ENCODE measurements around the gene ACTL8. TPM values are rescaled to one million over a fixed set of nuclear protein-coding genes. Genes with fewer than 3 reads are reported as not detected.
"Not testable (repeated sequence)": the region's sequence is repeated elsewhere in the genome, so short reads cannot be mapped to it uniquely, and the experiment has no call there.

The ACTL8 gene
- total RNA-seq, 1 experiment from 2014 or later, result 1.5 TPM

- in situ Hi-C loops (cut with HindIII; ENCODE audit: low pct_unique_long_range_greater_than_20kb, low sequenced_read_pairs), result no loop called here
- no peak for DNase-seq (ENCODE audit: low read depth)
Observed at GRCh38 chr1:17732475-17732874, 22.7 kb upstream of the ACTL8 start.

- in situ Hi-C loops (cut with HindIII; ENCODE audit: low pct_unique_long_range_greater_than_20kb, low sequenced_read_pairs), result no loop called here
- DNase-seq (ENCODE audit: low read depth), result no peak
Observed at GRCh38 chr1:17733661-17734060, 21.5 kb upstream of the ACTL8 start.

GRCh38 chr1:17734609-17735008 is 20.5 kb upstream of the ACTL8 start:
- no peak for DNase-seq (ENCODE audit: low read depth)
- in situ Hi-C loops (cut with HindIII; ENCODE audit: low pct_unique_long_range_greater_than_20kb, low sequenced_read_pairs), result no loop called here

- in situ Hi-C loops (cut with HindIII; ENCODE audit: low pct_unique_long_range_greater_than_20kb, low sequenced_read_pairs), result no loop called here
- no peak for DNase-seq (ENCODE audit: low read depth)
Observed at GRCh38 chr1:17735348-17735747, 19.8 kb upstream of the ACTL8 start.

- no peak for DNase-seq (ENCODE audit: low read depth)
- in situ Hi-C loops (cut with HindIII; ENCODE audit: low pct_unique_long_range_greater_than_20kb, low sequenced_read_pairs), result no loop called here
Observed at GRCh38 chr1:17735793-17736192, 19.3 kb upstream of the ACTL8 start.

- in situ Hi-C loops (cut with HindIII; ENCODE audit: low pct_unique_long_range_greater_than_20kb, low sequenced_read_pairs), result no loop called here
- no peak for DNase-seq (ENCODE audit: low read depth)
Observed at GRCh38 chr1:17736625-17737024, 18.5 kb upstream of the ACTL8 start.

- in situ Hi-C loops (cut with HindIII; ENCODE audit: low pct_unique_long_range_greater_than_20kb, low sequenced_read_pairs), result no loop called here
- DNase-seq (ENCODE audit: low read depth), result no peak
Observed at GRCh38 chr1:17739050-17739449, 16.1 kb upstream of the ACTL8 start.

- no peak for DNase-seq (ENCODE audit: low read depth)
- in situ Hi-C loops (cut with HindIII; ENCODE audit: low pct_unique_long_range_greater_than_20kb, low sequenced_read_pairs), result no loop called here
Observed at GRCh38 chr1:17741052-17741451, 14.1 kb upstream of the ACTL8 start.

- in situ Hi-C loops (cut with HindIII; ENCODE audit: low pct_unique_long_range_greater_than_20kb, low sequenced_read_pairs), result no loop called here
- DNase-seq (ENCODE audit: low read depth), result no peak
Observed at GRCh38 chr1:17742583-17742982, 12.6 kb upstream of the ACTL8 start.

- no peak for DNase-seq (ENCODE audit: low read depth)
- in situ Hi-C loops (cut with HindIII; ENCODE audit: low pct_unique_long_range_greater_than_20kb, low sequenced_read_pairs), result no loop called here
Observed at GRCh38 chr1:17743008-17743647, 12.0 kb upstream of the ACTL8 start.

GRCh38 chr1:17743925-17744324 is 11.2 kb upstream of the ACTL8 start:
- no peak for DNase-seq (ENCODE audit: low read depth)
- in situ Hi-C loops (cut with HindIII; ENCODE audit: low pct_unique_long_range_greater_than_20kb, low sequenced_read_pairs), result no loop called here

- in situ Hi-C loops (cut with HindIII; ENCODE audit: low pct_unique_long_range_greater_than_20kb, low sequenced_read_pairs), result no loop called here
- DNase-seq (ENCODE audit: low read depth), result no peak
Observed at GRCh38 chr1:17744666-17745478, 10.3 kb upstream of the ACTL8 start.

- DNase-seq (ENCODE audit: low read depth), result no peak
- in situ Hi-C loops (cut with HindIII; ENCODE audit: low pct_unique_long_range_greater_than_20kb, low sequenced_read_pairs), result no loop called here
Observed at GRCh38 chr1:17745479-17745955, 9.6 kb upstream of the ACTL8 start.

- DNase-seq (ENCODE audit: low read depth); in situ Hi-C loops (cut with HindIII; ENCODE audit: low pct_unique_long_range_greater_than_20kb, low sequenced_read_pairs): not testable (repeated sequence)
Observed at GRCh38 chr1:17746281-17746680, 8.9 kb upstream of the ACTL8 start.

GRCh38 chr1:17746920-17747319 is 8.2 kb upstream of the ACTL8 start:
- in situ Hi-C loops (cut with HindIII; ENCODE audit: low pct_unique_long_range_greater_than_20kb, low sequenced_read_pairs), result no loop called here
- no peak for DNase-seq (ENCODE audit: low read depth)

- in situ Hi-C loops (cut with HindIII; ENCODE audit: low pct_unique_long_range_greater_than_20kb, low sequenced_read_pairs), result no loop called here
- no peak for DNase-seq (ENCODE audit: low read depth)
Observed at GRCh38 chr1:17750333-17750732, 4.8 kb upstream of the ACTL8 start.

GRCh38 chr1:17752356-17752755 is 2.8 kb upstream of the ACTL8 start:
- in situ Hi-C loops (cut with HindIII; ENCODE audit: low pct_unique_long_range_greater_than_20kb, low sequenced_read_pairs), result no loop called here

GRCh38 chr1:17757426-17757825 is 2.3 kb downstream of the ACTL8 start:
- in situ Hi-C loops (cut with HindIII; ENCODE audit: low pct_unique_long_range_greater_than_20kb, low sequenced_read_pairs), result no loop called here
- DNase-seq (ENCODE audit: low read depth), result no peak

More at GRCh38 chr1:17752356-17752755, 2.8 kb upstream of the ACTL8 start:
- DNase-seq (ENCODE audit: low read depth), result no peak

GRCh38 chr1:17759114-17759513 is 4.0 kb downstream of the ACTL8 start:
- peak; percentile 4 for DNase-seq (ENCODE audit: low read depth)
- in situ Hi-C loops (cut with HindIII; ENCODE audit: low pct_unique_long_range_greater_than_20kb, low sequenced_read_pairs), result no loop called here

- in situ Hi-C loops (cut with HindIII; ENCODE audit: low pct_unique_long_range_greater_than_20kb, low sequenced_read_pairs), result no loop called here
- DNase-seq (ENCODE audit: low read depth), result no peak
Observed at GRCh38 chr1:17762313-17762712, 7.2 kb downstream of the ACTL8 start.

Data from Caki2 (cell line).